Measurements from ENCODE around the gene TRIM23.

TRIM23 gene

DNA sequence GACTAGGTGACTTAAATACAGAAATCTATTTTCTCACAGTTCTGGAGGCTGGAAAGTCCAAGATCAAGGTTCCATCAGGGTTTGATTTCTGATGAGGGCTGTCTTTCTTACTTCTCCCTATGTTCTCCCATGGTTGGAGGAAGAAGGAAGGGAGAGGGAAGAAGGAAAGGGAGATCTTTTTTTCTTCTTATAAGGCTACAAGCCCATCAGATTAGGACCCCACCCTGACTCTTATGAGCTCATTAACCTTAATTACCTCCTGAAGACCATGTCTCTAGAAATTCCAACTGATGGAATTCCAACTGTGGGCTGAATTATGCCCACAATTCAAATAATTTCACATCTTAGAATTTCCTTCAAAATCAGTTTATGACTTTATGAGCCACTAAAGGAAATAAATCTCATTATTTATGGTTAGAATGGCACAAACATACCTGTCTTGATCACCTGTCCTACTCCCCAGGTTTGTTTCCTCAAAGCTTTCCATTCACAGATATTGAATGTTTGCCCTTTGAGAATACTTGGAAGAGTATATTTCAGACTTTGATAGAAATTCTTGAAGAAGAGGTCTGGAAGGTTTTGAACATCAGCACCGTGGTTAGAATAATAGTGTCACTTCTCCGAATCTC lies 53.4 kb downstream of the TRIM23 start:
- intact Hi-C loops (cut with DNase I): no loop called here
- no peak for DNase-seq

DNA sequence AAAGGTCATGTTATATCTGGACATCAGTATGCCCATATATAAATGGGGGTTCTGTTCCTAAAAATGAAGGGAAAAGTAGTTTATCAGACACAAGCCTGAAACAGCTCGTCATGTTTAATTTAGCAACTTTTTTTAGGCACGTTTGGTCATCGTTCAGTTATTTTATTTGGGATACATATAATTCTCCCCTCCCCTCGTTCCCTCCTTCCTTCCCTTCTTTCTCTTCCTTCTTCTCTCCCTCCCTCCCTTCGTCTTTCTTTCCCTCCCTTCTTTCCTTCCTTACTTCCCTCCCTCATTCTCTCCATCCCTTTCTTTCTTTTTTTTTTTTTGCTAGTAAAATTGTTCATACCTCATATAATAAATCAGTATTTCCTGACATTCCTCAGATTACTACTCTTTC lies 57.6 kb downstream of the TRIM23 start:
- no peak for DNase-seq

DNA sequence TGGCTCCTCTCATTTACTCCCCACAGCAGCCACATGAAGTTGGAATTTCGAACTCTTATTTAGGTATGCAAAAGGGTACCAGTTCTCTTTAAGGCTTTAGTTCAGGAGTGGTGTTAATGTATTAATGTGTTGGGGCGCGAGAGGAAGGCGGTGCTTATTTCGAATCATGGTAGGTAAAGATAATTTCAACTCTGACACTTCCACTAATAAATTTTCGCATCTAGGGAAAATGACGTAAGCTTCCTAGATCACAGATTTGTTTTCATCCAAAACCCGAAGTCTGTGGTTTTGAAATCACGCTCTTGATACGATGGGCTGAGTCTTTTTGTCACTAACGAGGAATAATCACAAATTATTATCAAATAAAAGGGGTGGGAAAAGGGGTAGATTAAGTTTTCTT lies 60.4 kb downstream of the TRIM23 start:
- no peak for DNase-seq
- intact Hi-C loops (cut with DNase I): no loop called here

More for the DNA sequence above, 57.6 kb downstream of the TRIM23 start:
- intact Hi-C loops (cut with DNase I): no loop called here

DNA sequence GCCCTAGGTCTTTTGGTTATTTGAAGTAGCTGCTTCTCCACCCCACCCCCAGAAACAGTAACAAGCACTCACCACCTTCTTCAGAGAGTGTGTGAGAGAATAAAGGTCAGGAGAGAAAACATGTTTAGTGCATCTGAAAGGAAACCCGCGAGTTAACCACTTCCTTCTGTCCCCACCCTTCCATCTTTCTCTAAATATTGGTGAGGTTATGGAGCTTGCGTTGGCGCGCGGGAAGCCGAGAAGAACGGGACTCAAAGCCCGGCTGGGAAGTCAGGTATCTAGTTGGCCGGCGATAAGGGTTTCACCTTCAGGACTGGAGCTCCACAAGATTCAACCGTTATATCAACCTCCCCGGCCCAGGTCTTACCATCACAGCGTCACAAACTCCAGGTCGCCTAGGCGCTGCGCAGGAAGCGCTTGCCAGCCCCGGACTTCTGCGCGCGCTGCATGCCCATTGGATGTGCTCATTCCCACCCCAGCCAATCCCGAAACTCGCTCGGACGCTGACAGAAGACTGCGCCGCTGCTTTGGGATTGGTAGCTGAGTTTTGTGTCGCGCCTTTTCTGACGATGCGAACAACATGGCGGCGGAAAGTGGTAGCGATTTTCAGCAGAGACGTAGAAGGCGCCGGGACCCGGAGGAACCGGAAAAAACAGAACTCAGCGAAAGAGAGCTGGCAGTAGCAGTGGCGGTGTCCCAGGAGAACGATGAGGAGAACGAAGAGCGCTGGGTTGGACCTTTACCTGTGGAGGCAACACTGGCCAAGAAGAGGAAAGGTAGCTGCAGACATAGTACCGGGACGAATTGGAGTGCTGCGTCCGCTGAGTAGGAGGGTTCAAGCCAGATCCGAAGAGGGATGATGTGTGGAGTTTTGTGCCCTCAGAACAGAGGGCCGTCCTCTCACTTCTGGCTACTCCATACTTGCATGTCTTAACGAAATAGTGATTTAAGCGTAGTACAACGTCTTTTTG lies 61.1 kb downstream of the TRIM23 start, which contains the start of the genes CENPK and PPWD1:
CENPK (minus strand) TSS at position 438 of the 971 bp plus-strand sequence. CDS start 8,261 bp downstream, outside the sequence.
PPWD1 (plus strand) TSS at position 566 of the 971 bp plus-strand sequence; CDS start at position 581, 15 bp downstream.
- intact Hi-C loops (cut with DNase I): no loop called here
- peak; percentile 90 to 99 (median 94) for DNase-seq

DNA sequence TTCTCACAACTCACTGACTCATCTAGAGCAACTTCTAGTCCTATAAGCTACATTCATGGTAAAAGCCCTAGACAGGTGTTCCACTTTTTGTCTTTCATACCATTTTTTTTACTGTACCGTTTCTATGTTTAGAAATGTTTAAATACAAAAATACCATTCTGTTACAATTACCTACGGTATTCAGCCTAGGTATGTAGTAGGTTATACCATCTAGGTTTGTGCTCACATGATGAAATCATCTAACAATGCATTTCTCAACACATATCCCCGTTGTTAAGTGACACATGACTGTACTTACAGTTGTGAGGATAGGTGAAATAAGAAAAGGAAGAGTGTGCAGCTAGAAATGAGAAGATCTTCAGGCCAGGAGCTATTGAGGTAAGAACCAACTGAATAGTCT lies 67.4 kb downstream of the TRIM23 start:
- intact Hi-C loops (cut with DNase I): no loop called here
- DNase-seq: no peak

DNA sequence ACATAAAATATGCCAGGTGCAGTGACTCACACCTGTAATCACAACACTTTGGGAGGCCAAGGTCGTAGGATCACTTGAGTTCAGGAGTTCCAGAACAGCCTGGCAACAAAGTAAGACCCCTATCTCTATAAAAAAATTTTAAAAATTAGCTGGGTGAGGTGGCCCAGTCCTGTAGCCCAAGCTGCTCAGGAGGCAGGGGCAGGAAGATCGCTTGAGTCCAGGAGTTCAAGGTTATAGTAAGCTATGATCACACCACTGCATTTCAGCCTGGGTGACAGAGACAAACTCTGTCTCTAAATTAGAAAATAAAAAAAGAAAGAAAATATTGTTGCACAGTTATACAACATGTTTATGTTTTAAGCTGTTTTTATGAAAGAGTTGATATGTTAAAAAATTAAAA lies 68.0 kb downstream of the TRIM23 start:
- DNase-seq: no peak
- intact Hi-C loops (cut with DNase I): no loop called here

DNA sequence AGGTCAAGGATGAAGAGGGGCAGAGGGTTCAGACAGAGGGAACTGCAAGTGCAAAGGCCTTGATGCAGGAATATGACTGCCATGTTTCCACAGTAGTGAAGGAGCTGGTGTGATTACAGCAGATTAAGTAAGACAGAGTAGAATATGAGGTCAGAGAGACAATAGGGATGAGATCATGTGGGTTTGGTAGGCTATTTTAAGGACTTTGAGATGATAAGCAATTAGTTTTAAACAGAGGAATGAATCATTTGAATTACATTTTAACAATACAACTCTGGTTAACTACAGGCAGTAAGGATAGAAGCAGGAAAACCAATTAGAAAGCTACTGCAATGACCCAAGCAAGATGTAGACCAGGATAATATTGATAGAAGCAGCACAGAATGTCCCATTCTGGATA lies 68.8 kb downstream of the TRIM23 start:
- no peak for DNase-seq
- intact Hi-C loops (cut with DNase I): no loop called here

DNA sequence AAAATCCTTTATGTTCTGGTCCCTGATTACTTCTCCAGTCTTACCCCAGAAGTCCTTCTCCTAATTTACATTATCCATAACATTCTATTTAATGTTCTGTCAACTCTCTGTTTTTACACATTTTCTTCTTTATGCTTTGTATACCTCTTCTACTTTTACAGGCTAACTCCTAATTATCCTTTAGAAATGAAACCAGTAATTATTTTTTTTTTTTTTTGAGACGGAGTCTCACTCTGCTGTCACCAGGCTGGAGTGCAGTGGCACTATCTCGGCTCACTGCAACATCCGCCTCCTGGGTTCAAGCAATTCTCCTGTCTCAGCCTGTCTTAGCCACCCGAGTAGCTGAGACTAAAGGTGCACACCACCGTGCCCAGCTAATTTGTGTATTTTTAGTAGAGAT lies 70.2 kb downstream of the TRIM23 start:
- DNase-seq: no peak
- intact Hi-C loops (cut with DNase I): no loop called here

DNA sequence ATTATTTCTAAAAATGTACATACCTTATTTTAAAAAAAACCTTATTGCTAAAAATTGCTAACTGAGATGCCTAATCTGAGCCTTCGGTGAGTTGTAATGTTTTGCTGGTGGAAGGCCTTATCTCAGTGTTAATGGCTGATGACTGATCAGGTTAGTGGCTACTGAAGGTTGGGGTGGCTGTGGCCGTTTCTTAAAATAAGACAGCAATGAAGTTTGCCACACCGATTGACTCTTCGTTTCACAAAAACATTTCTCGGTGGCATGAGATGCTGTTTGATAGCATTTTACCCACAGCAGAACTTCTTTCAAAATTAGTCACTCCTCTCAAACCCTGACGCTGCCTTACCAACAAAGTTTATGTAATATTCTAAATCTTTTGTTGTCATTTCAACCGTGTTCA lies 75.9 kb downstream of the TRIM23 start:
- intact Hi-C loops (cut with DNase I): no loop called here
- no peak for DNase-seq

DNA sequence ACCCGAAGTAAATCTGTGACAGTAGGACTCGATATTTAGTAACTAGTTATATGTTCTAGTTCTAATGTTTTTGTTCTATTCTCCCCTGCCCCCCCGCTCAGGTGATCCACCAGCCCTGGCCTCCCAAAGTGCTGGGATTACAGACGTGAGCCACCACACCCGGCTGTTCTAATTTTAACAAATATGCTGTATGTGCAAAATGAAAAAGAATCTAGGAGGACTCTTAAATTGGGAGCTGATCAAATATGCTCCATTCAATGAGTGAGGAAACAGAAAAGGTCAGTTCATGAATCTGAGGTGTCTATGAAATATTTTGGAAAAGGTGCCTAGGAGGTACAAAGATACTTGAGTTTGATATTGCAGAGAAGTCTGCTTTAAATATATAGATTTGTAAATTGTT lies 78.0 kb downstream of the TRIM23 start:
- intact Hi-C loops (cut with DNase I): no loop called here
- no peak for DNase-seq

DNA sequence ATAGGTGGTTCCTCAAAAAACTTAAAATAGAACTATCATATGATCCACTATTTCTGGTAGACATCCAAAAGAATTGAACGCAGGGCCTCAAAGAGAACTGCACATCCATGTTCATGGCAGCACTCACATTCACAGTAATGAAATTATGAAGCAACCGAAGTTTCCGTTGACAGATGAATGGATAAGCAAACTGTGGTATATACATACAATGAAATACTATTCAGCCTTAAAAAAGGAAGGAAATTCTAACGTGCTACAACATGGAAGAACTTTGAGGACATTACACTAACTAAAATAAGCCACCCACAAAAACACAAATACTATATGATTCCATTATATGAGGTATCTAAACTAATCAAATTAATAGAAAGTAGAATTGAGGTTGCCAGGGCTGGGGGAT lies 79.7 kb downstream of the TRIM23 start:
- no peak for DNase-seq
- intact Hi-C loops (cut with DNase I): no loop called here

DNA sequence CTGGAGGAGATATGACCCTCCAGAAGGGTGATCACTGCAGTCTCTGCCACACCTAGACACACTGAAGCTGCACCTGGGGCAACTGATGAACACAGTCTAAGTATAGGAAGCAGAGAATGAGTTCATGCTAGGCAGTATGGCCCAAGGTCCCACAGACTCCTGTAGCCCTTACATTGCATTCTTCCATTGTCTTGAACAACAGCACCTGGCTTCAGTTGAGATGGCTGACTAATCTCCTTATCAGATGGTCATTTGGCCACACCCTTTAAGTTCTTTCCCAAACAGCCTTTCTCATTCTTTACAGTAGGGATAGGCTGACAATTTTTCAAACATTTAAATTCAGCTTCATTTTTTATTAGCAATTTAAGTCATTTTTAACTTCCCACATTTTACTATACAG lies 84.3 kb downstream of the TRIM23 start:
- intact Hi-C loops (cut with DNase I): no loop called here
- DNase-seq: no peak
